Activated CD4-positive, alpha-beta T cell treated with anti-CD3 and anti-CD28 coated beads, Interleukin-2, amount 50 U/mL, for 24 hours (primary cell): ENCODE results near the gene FRMD4A.
"Not testable (repeated sequence)": the region's sequence is repeated elsewhere in the genome, so short reads cannot be mapped to it uniquely, and the experiment has no call there.

Experiments used
- DNase-seq, 2 donors: peaks; one replicate each; pipeline ENCODE4 v3.0.0-alpha.2; 2020; ENCODE audit warnings: low read depth in 1 of 2, low spot score in 1 of 2

The FRMD4A gene

GRCh38 chr10:13921941-13922340 lies 408.8 kb downstream of the FRMD4A start:
- DNase-seq = no peak

GRCh38 chr10:13921131-13921530 lies 409.6 kb downstream of the FRMD4A start:
- DNase-seq = not testable (repeated sequence)

GRCh38 chr10:13920465-13920864 lies 410.3 kb downstream of the FRMD4A start:
- DNase-seq = no peak

GRCh38 chr10:13920031-13920430 lies 410.7 kb downstream of the FRMD4A start:
- DNase-seq = no peak

GRCh38 chr10:13917791-13918190 lies 412.9 kb downstream of the FRMD4A start:
- DNase-seq = no peak

- no peak for DNase-seq
Observed at GRCh38 chr10:13916384-13916947, 414.3 kb downstream of the FRMD4A start.

GRCh38 chr10:13915710-13916109 lies 415.0 kb downstream of the FRMD4A start:
- no peak for DNase-seq

- no peak for DNase-seq
Observed at GRCh38 chr10:13913897-13914296, 416.8 kb downstream of the FRMD4A start.

GRCh38 chr10:13911821-13912520 lies 418.8 kb downstream of the FRMD4A start:
- DNase-seq = no peak

GRCh38 chr10:13909516-13910258 lies 421.0 kb downstream of the FRMD4A start:
- no peak for DNase-seq

- no peak for DNase-seq
Observed at GRCh38 chr10:13908475-13908874, 422.2 kb downstream of the FRMD4A start.

GRCh38 chr10:13907570-13907969 lies 423.2 kb downstream of the FRMD4A start:
- no peak for DNase-seq

GRCh38 chr10:13905281-13905680 lies 425.4 kb downstream of the FRMD4A start:
- no peak for DNase-seq

- no peak for DNase-seq
Observed at GRCh38 chr10:13904064-13904463, 426.7 kb downstream of the FRMD4A start.

GRCh38 chr10:13902868-13903587 lies 427.7 kb downstream of the FRMD4A start:
- no peak for DNase-seq

GRCh38 chr10:13899941-13900340 lies 430.8 kb downstream of the FRMD4A start:
- DNase-seq = no peak

- DNase-seq = not testable (repeated sequence)
Observed at GRCh38 chr10:13896146-13896545, 434.6 kb downstream of the FRMD4A start.

- no peak for DNase-seq
Observed at GRCh38 chr10:13894412-13895093, 436.2 kb downstream of the FRMD4A start.

GRCh38 chr10:13893926-13894325 lies 436.8 kb downstream of the FRMD4A start:
- DNase-seq = no peak

GRCh38 chr10:13892871-13893270 lies 437.9 kb downstream of the FRMD4A start:
- no peak for DNase-seq

- no peak for DNase-seq
Observed at GRCh38 chr10:13892001-13892491, 438.7 kb downstream of the FRMD4A start.
